Ovary (tissue), 3 donors: ENCODE results near the gene PSMD11.

Source experiments
- EP300 ChIP-seq: sonication (generic); formaldehyde crosslinking; IDR thresholded peaks from one replicate; pipeline ENCODE4 v1.6.1; 2017; ENCODE audit warnings: antibody characterized with exemption
- POLR2A ChIP-seq: fragments of 450-650 bp; IDR thresholded peaks from one replicate; pipeline ENCODE4 v1.6.1; 2017; ENCODE audit warnings: antibody characterized with exemption, mild to moderate bottlenecking, moderate library complexity
- TF ChIP-seq, protein P1 (sequence below), 3 donors: fragments of 450-650 bp in 2 of 3; fragments of 200-600 bp in 1 of 3; IDR thresholded peaks; one replicate each; pipeline versions ENCODE4 v1.5.1 to v1.8.0; 2016 to 2022; ENCODE audit warnings: antibody characterized with exemption in 3 of 3, mild to moderate bottlenecking in 1 of 3
- donor health status: DM: no; HTN: no; CAD: no.

DNA sequence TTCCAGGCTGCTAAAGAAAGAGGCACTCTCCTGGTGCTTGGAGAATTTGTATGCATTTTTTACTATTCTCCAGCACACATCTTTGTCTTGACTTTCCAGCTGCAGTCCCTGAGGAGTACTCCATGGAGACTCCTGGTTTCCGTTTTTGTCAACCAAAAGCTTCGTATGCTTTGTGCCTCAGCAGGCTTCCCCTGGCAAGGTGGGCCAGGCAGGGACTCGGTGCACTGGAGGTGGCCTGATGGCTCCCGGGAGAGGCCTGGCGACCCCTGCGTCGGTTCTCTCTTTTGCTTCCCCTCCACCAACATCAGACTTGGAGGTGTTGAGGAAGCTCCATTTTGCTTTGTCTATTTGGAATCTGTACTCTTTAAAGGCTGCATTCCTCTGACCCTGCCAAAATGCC lies 66.2 kb downstream of the PSMD11 start:
- TF ChIP-seq, protein P1, sequence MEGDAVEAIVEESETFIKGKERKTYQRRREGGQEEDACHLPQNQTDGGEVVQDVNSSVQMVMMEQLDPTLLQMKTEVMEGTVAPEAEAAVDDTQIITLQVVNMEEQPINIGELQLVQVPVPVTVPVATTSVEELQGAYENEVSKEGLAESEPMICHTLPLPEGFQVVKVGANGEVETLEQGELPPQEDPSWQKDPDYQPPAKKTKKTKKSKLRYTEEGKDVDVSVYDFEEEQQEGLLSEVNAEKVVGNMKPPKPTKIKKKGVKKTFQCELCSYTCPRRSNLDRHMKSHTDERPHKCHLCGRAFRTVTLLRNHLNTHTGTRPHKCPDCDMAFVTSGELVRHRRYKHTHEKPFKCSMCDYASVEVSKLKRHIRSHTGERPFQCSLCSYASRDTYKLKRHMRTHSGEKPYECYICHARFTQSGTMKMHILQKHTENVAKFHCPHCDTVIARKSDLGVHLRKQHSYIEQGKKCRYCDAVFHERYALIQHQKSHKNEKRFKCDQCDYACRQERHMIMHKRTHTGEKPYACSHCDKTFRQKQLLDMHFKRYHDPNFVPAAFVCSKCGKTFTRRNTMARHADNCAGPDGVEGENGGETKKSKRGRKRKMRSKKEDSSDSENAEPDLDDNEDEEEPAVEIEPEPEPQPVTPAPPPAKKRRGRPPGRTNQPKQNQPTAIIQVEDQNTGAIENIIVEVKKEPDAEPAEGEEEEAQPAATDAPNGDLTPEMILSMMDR (IDR thresholded peaks at IDR 0.05), result no peak
- TF ChIP-seq EP300, result no peak
- TF ChIP-seq POLR2A, result no peak
